ENCODE results near the gene MINDY3.

GRCh38 chr10:15748126-15748525 is 112.2 kb downstream of the MINDY3 start:
- no peak for TF ChIP-seq CTCF (IDR thresholded peaks at IDR 0.05)
- no peak for TF ChIP-seq POLR2A (IDR thresholded peaks at IDR 0.05)
